GM13977 (cell line): ENCODE data around the gene IL15.

Source experiments
- DNase-seq: peaks from one replicate; pipeline ENCODE4 v3.0.0; 2012; ENCODE audit warnings: low spot score
- CTCF ChIP-seq: IDR thresholded peaks from 2 replicates; pipeline ENCODE4 v1.5.1; 2012; ENCODE audit warnings: mild to moderate bottlenecking, control low read depth; ENCODE audit not compliant: insufficient read depth; ENCODE audit errors: extremely low read depth, missing control alignments
- in situ Hi-C: fragments of 300-500 bp; cut with MboI; formaldehyde crosslinking; loops from one replicate; pipeline ENCODE4 v1.12.0; 2022; ENCODE audit warnings: low sequenced_read_pairs, low pct_unique_long_range_greater_than_20kb, mixed read lengths, inconsistent platforms; ENCODE audit not compliant: unreplicated experiment

Gene IL15

GRCh38 chr4:141643557-141643956 lies 7.2 kb downstream of the IL15 start:
- in situ Hi-C loops = no loop called here

GRCh38 chr4:141645611-141646340 lies 9.4 kb downstream of the IL15 start:
- no peak for DNase-seq
- TF ChIP-seq CTCF = no peak
- in situ Hi-C loops = no loop called here

More at GRCh38 chr4:141643557-141643956, 7.2 kb downstream of the IL15 start:
- no peak for TF ChIP-seq CTCF
- DNase-seq = peak; percentile 28

- in situ Hi-C loops = no loop called here
- no peak for TF ChIP-seq CTCF
- DNase-seq = no peak
Observed at GRCh38 chr4:141646969-141647368, 10.6 kb downstream of the IL15 start.

GRCh38 chr4:141647966-141648365 lies 11.6 kb downstream of the IL15 start:
- no peak for TF ChIP-seq CTCF
- DNase-seq = no peak
- in situ Hi-C loops = no loop called here

- TF ChIP-seq CTCF = no peak
- no peak for DNase-seq
- in situ Hi-C loops = no loop called here
Observed at GRCh38 chr4:141652161-141652778, 15.9 kb downstream of the IL15 start.

- peak; percentile 24 for TF ChIP-seq CTCF
- no peak for DNase-seq
- in situ Hi-C loops = no loop called here
Observed at GRCh38 chr4:141654098-141654497, 17.7 kb downstream of the IL15 start.
